ENCODE results near the gene CD248. TPM values are rescaled to one million over a fixed set of nuclear protein-coding genes. Genes with fewer than 3 reads are reported as not detected.
A peak's percentile ranks its signal among the peaks of the same experiment; 100 is the strongest.
"Not testable (repeated sequence)": the region's sequence is repeated elsewhere in the genome, so short reads cannot be mapped to it uniquely, and the experiment has no call there.

CD248 gene
- total RNA-seq, 2 donors from 2014 or later = 43.8 to 54.3 TPM

GRCh38 chr11:66331542-66332370 is 14.9 kb upstream of the CD248 start:
- intact Hi-C loops (cut with DNase I) = no loop called here
- ATAC-seq (no peak), DNase-seq (no peak)

GRCh38 chr11:66330931-66331330 is 14.1 kb upstream of the CD248 start:
- intact Hi-C loops (cut with DNase I) = no loop called here
- DNase-seq (no peak), ATAC-seq (no peak)

GRCh38 chr11:66329165-66329673 is 12.4 kb upstream of the CD248 start:
- intact Hi-C loops (cut with DNase I) = no loop called here
- ATAC-seq (no peak), DNase-seq (no peak)

GRCh38 chr11:66328302-66329144 is 11.7 kb upstream of the CD248 start:
- DNase-seq = peak; percentile 76
- intact Hi-C loops (cut with DNase I) = loop anchor here in 1 of 2 donors (1.0 kb wide), 1 partner anchor 16 kb away; no protein-coding TSS in a partner anchor
- peak; percentile 79 to 87 for ATAC-seq

- intact Hi-C loops (cut with DNase I) = loop anchor here in 1 of 2 donors (1.0 kb wide), 1 partner anchor 16 kb away; no protein-coding TSS in a partner anchor
- ATAC-seq (peak in 1 of 2 donors; percentile 2), DNase-seq (no peak)
These were observed 11.1 kb upstream of the CD248 start for GRCh38 chr11:66328031-66328301.

GRCh38 chr11:66327171-66328030 is 10.6 kb upstream of the CD248 start:
- DNase-seq (peak; percentile 48), ATAC-seq (peak in 1 of 2 donors; percentile 62)
- intact Hi-C loops (cut with DNase I) = loop anchor here in 1 of 2 donors (1.0 kb wide), 1 partner anchor 15 kb away; no protein-coding TSS in a partner anchor

- ATAC-seq (peak; percentile 65), DNase-seq (peak; percentile 68)
- intact Hi-C loops (cut with DNase I) = no loop called here
These were observed 9.6 kb upstream of the CD248 start for GRCh38 chr11:66326261-66327111.

- ATAC-seq (no peak), DNase-seq (no peak)
- intact Hi-C loops (cut with DNase I) = no loop called here
These were observed 8.4 kb upstream of the CD248 start for GRCh38 chr11:66325263-66325671.

GRCh38 chr11:66324664-66325063 is 7.8 kb upstream of the CD248 start:
- ATAC-seq = no peak
- intact Hi-C loops (cut with DNase I) = no loop called here
- no peak for DNase-seq

GRCh38 chr11:66323684-66324083 is 6.8 kb upstream of the CD248 start:
- ATAC-seq (no peak), DNase-seq (no peak)
- intact Hi-C loops (cut with DNase I) = no loop called here

- peak; percentile 42 to 57 for ATAC-seq
- DNase-seq = peak; percentile 76
- intact Hi-C loops (cut with DNase I) = no loop called here
These were observed 6.0 kb upstream of the CD248 start for GRCh38 chr11:66322732-66323427.

- DNase-seq (no peak), ATAC-seq (no peak)
- intact Hi-C loops (cut with DNase I) = no loop called here
These were observed 4.8 kb upstream of the CD248 start for GRCh38 chr11:66321606-66322005.

- ATAC-seq; DNase-seq; intact Hi-C loops (cut with DNase I): not testable (repeated sequence)
These were observed 3.9 kb upstream of the CD248 start for GRCh38 chr11:66320748-66321147.

GRCh38 chr11:66320289-66320688 is 3.4 kb upstream of the CD248 start:
- DNase-seq; intact Hi-C loops (cut with DNase I); ATAC-seq: not testable (repeated sequence)

- intact Hi-C loops (cut with DNase I) = no loop called here
- no peak for ATAC-seq
- no peak for DNase-seq
These were observed 1.7 kb upstream of the CD248 start for GRCh38 chr11:66318600-66318970.

- intact Hi-C loops (cut with DNase I) = no loop called here
- DNase-seq (peak; percentile 72), ATAC-seq (peak; percentile 10 to 12)
These were observed 1.1 kb upstream of the CD248 start for GRCh38 chr11:66317723-66318599.

- intact Hi-C loops (cut with DNase I) = no loop called here
- DNase-seq = peak; percentile 53
- ATAC-seq = peak; percentile 5 to 32
These were observed 478 bp upstream of the CD248 start for GRCh38 chr11:66317322-66317722.

Measured in left cardiac atrium (tissue), 4 donors.